KBM-7 (cell line): ENCODE results near the gene TSPO.
"Not testable (repeated sequence)": the region's sequence is repeated elsewhere in the genome, so short reads cannot be mapped to it uniquely, and the experiment has no call there.

Source experiments
- DNase-seq: peaks from one replicate; pipeline ENCODE4 v3.0.0-alpha.2; 2015
- in situ Hi-C: fragments of 300-500 bp; cut with MboI; formaldehyde crosslinking; loops from 2 replicates; pipeline ENCODE4 v1.14.3; 2020; ENCODE audit warnings: low sequenced_read_pairs, low pct_unique_long_range_greater_than_20kb, mixed read lengths

TSPO gene

GRCh38 chr22:43151251-43152002, at the start of gene TSPO:
TSPO (plus strand) TSS chr22:43151559; CDS start chr22:43159239, 7,680 bp downstream.
- in situ Hi-C loops: no loop called here
- peak; percentile 37 for DNase-seq

GRCh38 chr22:43104056-43104625, 47.2 kb upstream of the TSPO start:
- in situ Hi-C loops: not testable (repeated sequence)
- DNase-seq: peak; percentile 93

GRCh38 chr22:43104950-43105349, 46.4 kb upstream of the TSPO start:
- in situ Hi-C loops, DNase-seq: not testable (repeated sequence)

- in situ Hi-C loops: no loop called here
- DNase-seq: no peak
These were observed 45.1 kb upstream of the TSPO start for GRCh38 chr22:43106302-43106701.

- DNase-seq: no peak
- in situ Hi-C loops: no loop called here
These were observed 41.8 kb upstream of the TSPO start for GRCh38 chr22:43109511-43109910.

- in situ Hi-C loops: no loop called here
- no peak for DNase-seq
These were observed 41.4 kb upstream of the TSPO start for GRCh38 chr22:43109921-43110443.

- in situ Hi-C loops: no loop called here
- DNase-seq: no peak
These were observed 40.9 kb upstream of the TSPO start, which contains the start of gene BIK for GRCh38 chr22:43110444-43110926. BIK (plus strand) TSS chr22:43110750; CDS start chr22:43124023, 13,273 bp downstream.

GRCh38 chr22:43110927-43111623, 40.3 kb upstream of the TSPO start:
- in situ Hi-C loops: no loop called here
- no peak for DNase-seq

- DNase-seq: peak; percentile 54
- in situ Hi-C loops: no loop called here
These were observed 37.7 kb upstream of the TSPO start for GRCh38 chr22:43113526-43114251.

- in situ Hi-C loops: no loop called here
- no peak for DNase-seq
These were observed 36.4 kb upstream of the TSPO start for GRCh38 chr22:43114958-43115357.

GRCh38 chr22:43116932-43117331, 34.4 kb upstream of the TSPO start:
- in situ Hi-C loops: no loop called here
- DNase-seq: no peak

- no peak for DNase-seq
- in situ Hi-C loops: no loop called here
These were observed 33.1 kb upstream of the TSPO start for GRCh38 chr22:43118024-43118849.

GRCh38 chr22:43118953-43119458, 32.4 kb upstream of the TSPO start:
- in situ Hi-C loops: no loop called here
- DNase-seq: no peak

- no peak for DNase-seq
- in situ Hi-C loops: no loop called here
These were observed 24.7 kb upstream of the TSPO start for GRCh38 chr22:43126501-43127165.

GRCh38 chr22:43127166-43127908, 24.0 kb upstream of the TSPO start:
- no peak for DNase-seq
- in situ Hi-C loops: no loop called here

- peak; percentile 76 for DNase-seq
- in situ Hi-C loops: no loop called here
These were observed 23.2 kb upstream of the TSPO start for GRCh38 chr22:43128116-43128515.

GRCh38 chr22:43128928-43129424, 22.4 kb upstream of the TSPO start:
- in situ Hi-C loops: no loop called here
- peak; percentile 36 for DNase-seq
